IPS DF 6.9 (cell line): ENCODE measurements around the gene LCOR.

Experiments used
- DNase-seq: peaks from one replicate; pipeline ENCODE4 v3.0.0-alpha.2; 2013; ENCODE audit warnings: low read depth, low spot score
- H3K27ac ChIP-seq: one replicate; pipeline ENCODE4 v1.5.1; 2013; ENCODE audit warnings: low read length, control low read depth
- H3K27me3 ChIP-seq: 2 replicates; pipeline ENCODE4 v1.6.1; 2013; ENCODE audit warnings: mild to moderate bottlenecking, low read length; ENCODE audit not compliant: control insufficient read depth, insufficient read depth
- H3K36me3 ChIP-seq: 2 replicates; pipeline ENCODE4 v1.6.1; 2013; ENCODE audit warnings: low read length; ENCODE audit not compliant: control insufficient read depth, insufficient read depth
- H3K4me1 ChIP-seq: 2 replicates; pipeline ENCODE4 v1.6.1; 2013; ENCODE audit warnings: low read length; ENCODE audit not compliant: control insufficient read depth, insufficient read depth
- H3K4me3 ChIP-seq: 2 replicates; pipeline ENCODE4 v1.5.1; 2013; ENCODE audit warnings: mild to moderate bottlenecking, low read length
- H3K9me3 ChIP-seq: 2 replicates; pipeline ENCODE4 v1.6.1; 2013; ENCODE audit warnings: low read length, inconsistent platforms; ENCODE audit not compliant: control insufficient read depth, insufficient read depth
- WGBS: extraction: QIAGEN DNeasy Blood & Tissue Kit; methylation state at CpG from one replicate; pipeline ENCODE4 v1.1.7; 2013; ENCODE audit warnings: mixed read lengths, missing lambda C conversion rate; ENCODE audit not compliant: insufficient read length, insufficient coverage; 5-methylcytosine and 5-hydroxymethylcytosine counted together

LCOR gene

GRCh38 chr10:97042081-97042480 is 210.0 kb downstream of the LCOR start:
- no peak overlapping the region for H3K4me3 ChIP-seq
- H3K27me3 ChIP-seq = no peaks in the 10 kb centered on the region
- no CpG with 5 or more reads among the region's 5 CpGs for WGBS
- no peak overlapping the region for H3K27ac ChIP-seq
- H3K36me3 ChIP-seq = no peaks in the 10 kb centered on the region
- DNase-seq = no peak
- H3K9me3 ChIP-seq = no peaks in the 10 kb centered on the region
- H3K4me1 ChIP-seq = peaks cover 6% of the 10 kb centered on the region; the same call in 1 of the 2 replicates

DNA sequence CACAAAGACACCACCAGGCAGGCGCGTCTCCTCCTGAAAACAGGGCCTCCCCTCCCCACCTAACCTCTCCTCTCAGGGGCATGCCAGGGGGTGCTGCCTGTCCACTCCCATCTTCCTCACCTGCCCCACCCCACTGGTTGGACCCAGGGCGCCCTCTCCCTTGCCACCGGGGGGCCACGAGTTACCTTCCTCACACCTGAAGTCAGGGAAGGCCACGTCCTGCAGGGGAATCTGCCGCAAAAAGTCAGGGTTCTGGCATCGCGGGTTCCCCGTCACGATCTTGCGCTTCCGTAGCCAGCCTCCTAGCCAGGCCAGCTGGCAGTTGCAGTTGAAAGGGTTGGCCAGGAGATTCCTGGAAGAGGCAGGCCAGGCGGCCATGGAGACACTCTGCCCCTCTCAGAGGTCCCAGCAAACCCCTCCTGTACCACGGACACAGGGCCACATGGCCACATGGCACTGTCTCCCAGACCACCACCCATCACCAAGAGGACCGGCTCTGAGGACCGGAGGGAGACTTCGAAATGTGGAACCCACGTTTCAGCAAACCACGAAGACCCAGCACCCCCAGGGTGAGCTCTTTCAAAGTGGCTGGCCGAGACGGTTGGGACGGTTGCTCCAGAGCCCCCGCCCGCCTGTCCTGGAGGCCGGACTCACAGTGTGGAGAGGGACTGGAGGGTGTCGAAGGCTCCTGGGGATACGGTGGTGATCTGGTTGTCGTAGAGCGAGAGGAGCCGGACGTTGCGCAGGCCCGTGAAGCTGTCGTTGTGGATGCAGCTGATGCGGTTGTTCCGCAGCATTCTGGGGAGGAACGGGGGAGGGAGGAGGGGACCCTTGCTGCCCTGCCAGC is 210.8 kb downstream of the LCOR start:
- WGBS = no CpG with 5 or more reads among the region's 38 CpGs
- Histone ChIP-seq H3K27ac (no peak overlapping the region), H3K9me3 (no peaks in the 10 kb centered on the region), H3K27me3 (no peaks in the 10 kb centered on the region), H3K36me3 (no peaks in the 10 kb centered on the region), H3K4me1 (peaks cover 2% of the 10 kb centered on the region; the same call in 1 of the 2 replicates), H3K4me3 (no peak overlapping the region)
- DNase-seq = no peak

GRCh38 chr10:97043563-97043855 is 211.4 kb downstream of the LCOR start:
- WGBS = no CpG with 5 or more reads among the region's 14 CpGs

More at GRCh38 chr10:97043563-97043855, 211.4 kb downstream of the LCOR start:
- H3K4me1 ChIP-seq = no peaks in the 10 kb centered on the region
- H3K27ac ChIP-seq = no peak overlapping the region
- no peaks in the 10 kb centered on the region for H3K27me3 ChIP-seq
- H3K36me3 ChIP-seq = no peaks in the 10 kb centered on the region
- no peak overlapping the region for H3K4me3 ChIP-seq
- DNase-seq = no peak
- H3K9me3 ChIP-seq = no peaks in the 10 kb centered on the region
